GM23338 (cell line): Measurements from ENCODE around the gene VEGFA. TPM values are rescaled to one million over a fixed set of nuclear protein-coding genes. Genes with fewer than 3 reads are reported as not detected.

Source experiments
- ATAC-seq: fragments of 200-7000 bp; cut with Tn5 transposase; 3 replicates; pipeline ENCODE4 v1.9.1; 2020
- DNase-seq: peaks from one replicate; pipeline ENCODE4 v3.0.0-alpha.2; 2015; ENCODE audit warnings: low spot score
- H2AFZ ChIP-seq: fragments of 200-600 bp; sonication (generic); 2 replicates; pipeline ENCODE4 v1.8.0; 2016; ENCODE audit warnings: antibody characterized with exemption, mild to moderate bottlenecking, moderate library complexity
- H3F3A ChIP-seq: fragments of 200-600 bp; sonication (generic); replicated peaks from 2 replicates; pipeline ENCODE4 v1.8.0; 2017; ENCODE audit warnings: antibody characterized with exemption, mixed run types, low read depth
- H3K27ac ChIP-seq: fragments of 200-600 bp; sonication (generic); 2 replicates; pipeline ENCODE4 v1.6.1; 2016; ENCODE audit warnings: low read depth
- H3K27me3 ChIP-seq: fragments of 200-600 bp; sonication (generic); 2 replicates; pipeline ENCODE4 v1.8.0; 2016; ENCODE audit warnings: mild to moderate bottlenecking, mixed run types, moderate library complexity; ENCODE audit not compliant: insufficient read depth
- H3K36me3 ChIP-seq: fragments of 200-600 bp; sonication (generic); 2 replicates; pipeline ENCODE4 v1.8.0; 2016; ENCODE audit warnings: mild to moderate bottlenecking; ENCODE audit not compliant: insufficient read depth
- H3K4me1 ChIP-seq: fragments of 200-600 bp; sonication (generic); 2 replicates; pipeline ENCODE4 v1.8.0; 2016; ENCODE audit warnings: mild to moderate bottlenecking, moderate library complexity; ENCODE audit not compliant: insufficient read depth
- H3K4me2 ChIP-seq: fragments of 200-600 bp; sonication (generic); 2 replicates; pipeline ENCODE4 v1.7.1; 2017; ENCODE audit warnings: mixed run types
- H3K4me3 ChIP-seq: fragments of 200-600 bp; sonication (generic); 2 replicates; pipeline ENCODE4 v1.6.1; 2016; ENCODE audit warnings: mixed run types
- H3K79me2 ChIP-seq: fragments of 200-600 bp; sonication (generic); replicated peaks from 2 replicates; pipeline ENCODE4 v1.8.0; 2017; ENCODE audit warnings: mild to moderate bottlenecking; ENCODE audit not compliant: insufficient read depth
- H3K9me2 ChIP-seq: fragments of 200-600 bp; sonication (generic); 2 replicates; pipeline ENCODE4 v1.8.0; 2017; ENCODE audit not compliant: insufficient read depth
- H4K20me1 ChIP-seq: fragments of 200-600 bp; sonication (generic); replicated peaks from 2 replicates; pipeline ENCODE4 v1.8.0; 2017; ENCODE audit warnings: mild to moderate bottlenecking; ENCODE audit not compliant: insufficient read depth
- H3K27ac Mint-ChIP-seq: 2 replicates; pipeline ENCODE4 v1.8.0; 2020; ENCODE audit warnings: inconsistent platforms, mild to moderate bottlenecking, moderate library complexity, mixed read lengths
- H3K27me3 Mint-ChIP-seq: 3 replicates; pipeline ENCODE4 v1.8.0; 2022; ENCODE audit warnings: low read depth, mild to moderate bottlenecking, moderate library complexity, mixed read lengths, inconsistent platforms; ENCODE audit not compliant: insufficient read depth, poor library complexity
- H3K36me3 Mint-ChIP-seq: 3 replicates; pipeline ENCODE4 v1.8.0; 2021; ENCODE audit warnings: low read depth, mild to moderate bottlenecking, inconsistent platforms, moderate library complexity, mixed read lengths
- H3K4me1 Mint-ChIP-seq: 3 replicates; pipeline ENCODE4 v1.8.0; 2020; ENCODE audit warnings: mild to moderate bottlenecking, inconsistent platforms, mixed read lengths
- H3K4me3 Mint-ChIP-seq: 3 replicates; pipeline ENCODE4 v1.8.0; 2021; ENCODE audit warnings: moderate library complexity, mild to moderate bottlenecking, inconsistent platforms, mixed read lengths
- H3K9me3 Mint-ChIP-seq: 3 replicates; pipeline ENCODE4 v1.8.0; 2020; ENCODE audit warnings: moderate library complexity, mild to moderate bottlenecking, inconsistent platforms, mixed read lengths
- CREB1 ChIP-seq: fragments of 250-450 bp; sonication (Bioruptor Pico); IDR thresholded peaks from 2 replicates; pipeline ENCODE4 v1.5.0; 2020; ENCODE audit warnings: low read depth, mild to moderate bottlenecking, moderate library complexity
- EZH2 ChIP-seq: fragments of 200-600 bp; sonication (generic); IDR thresholded peaks from one replicate; pipeline ENCODE4 v1.8.0; 2017; ENCODE audit warnings: antibody characterized with exemption, mild to moderate bottlenecking, low read depth; ENCODE audit not compliant: unreplicated experiment
- EZH2phosphoT487 ChIP-seq: fragments of 200-600 bp; sonication (generic); IDR thresholded peaks from one replicate; pipeline ENCODE4 v1.8.1; 2018; ENCODE audit warnings: antibody characterized with exemption; ENCODE audit not compliant: unreplicated experiment
- JUNB ChIP-seq: IDR thresholded peaks from one replicate; pipeline ENCODE4 v1.6.1; 2016; ENCODE audit warnings: antibody characterized with exemption; ENCODE audit not compliant: unreplicated experiment
- NANOG ChIP-seq: IDR thresholded peaks from 2 replicates; pipeline ENCODE4 v1.6.1; 2016; ENCODE audit warnings: antibody characterized with exemption, borderline replicate concordance
- POLR2AphosphoS5 ChIP-seq: IDR thresholded peaks from 2 replicates; pipeline ENCODE4 v1.6.1; 2016; ENCODE audit warnings: antibody characterized with exemption, low read depth
- STAT1 ChIP-seq: IDR thresholded peaks from one replicate; pipeline ENCODE4 v1.6.1; 2016; ENCODE audit warnings: antibody characterized with exemption; ENCODE audit not compliant: unreplicated experiment
- ZNF114 ChIP-seq: fragments of 250-450 bp; sonication (Bioruptor Pico); IDR thresholded peaks from 2 replicates; pipeline ENCODE4 v1.5.0; 2020; ENCODE audit warnings: mild to moderate bottlenecking, moderate library complexity
- ZNF331 ChIP-seq: fragments of 250-450 bp; sonication (Bioruptor Pico); IDR thresholded peaks from 2 replicates; pipeline ENCODE4 v1.5.0; 2020; ENCODE audit warnings: low read depth, mild to moderate bottlenecking, moderate library complexity
- polyA plus RNA-seq: library from polyadenylated mRNA; unstranded; fragments of >200 nt; fragmentation: Nextera tagmentation; extraction: Ambion mirVana; gene quantifications from 2 replicates; pipeline ENCODE4 v1.2.1, GENCODE V29; 2016
- total RNA-seq: library from RNA; depleted of rRNA; stranded (reverse); fragments of >200 nt; shearing (Covaris generic); gene quantifications from 2 replicates; pipeline ENCODE4 v1.2.3, GENCODE V29; 2014
- TF ChIP-seq, protein P1 (sequence below): IDR thresholded peaks from one replicate; pipeline ENCODE4 v1.6.1; 2018; ENCODE audit warnings: antibody characterized with exemption; ENCODE audit not compliant: unreplicated experiment
- TF ChIP-seq, protein P2 (sequence below), 2 experiments: fragments of 200-600 bp in 1 of 2; sonication (generic) in 1 of 2; conservative IDR thresholded peaks; 2 replicates each; pipeline versions ENCODE4 v1.5.1 to v1.6.1; 2016 to 2017; ENCODE audit warnings: antibody characterized with exemption in 2 of 2, low read depth in 2 of 2, mild to moderate bottlenecking in 2 of 2, moderate library complexity in 1 of 2
- TF ChIP-seq, protein P3 (sequence below): fragments of 250-450 bp; sonication (Bioruptor Pico); IDR thresholded peaks from 2 replicates; pipeline ENCODE4 v1.5.0; 2020; ENCODE audit warnings: mild to moderate bottlenecking, moderate library complexity
- TF ChIP-seq, protein P4 (sequence below): IDR thresholded peaks from 2 replicates; pipeline ENCODE4 v1.6.1; 2016; ENCODE audit warnings: antibody characterized with exemption

The VEGFA gene
- total and polyA plus RNA-seq, 2 experiments from 2014 or later, result 10.9 to 61.1 TPM

DNA sequence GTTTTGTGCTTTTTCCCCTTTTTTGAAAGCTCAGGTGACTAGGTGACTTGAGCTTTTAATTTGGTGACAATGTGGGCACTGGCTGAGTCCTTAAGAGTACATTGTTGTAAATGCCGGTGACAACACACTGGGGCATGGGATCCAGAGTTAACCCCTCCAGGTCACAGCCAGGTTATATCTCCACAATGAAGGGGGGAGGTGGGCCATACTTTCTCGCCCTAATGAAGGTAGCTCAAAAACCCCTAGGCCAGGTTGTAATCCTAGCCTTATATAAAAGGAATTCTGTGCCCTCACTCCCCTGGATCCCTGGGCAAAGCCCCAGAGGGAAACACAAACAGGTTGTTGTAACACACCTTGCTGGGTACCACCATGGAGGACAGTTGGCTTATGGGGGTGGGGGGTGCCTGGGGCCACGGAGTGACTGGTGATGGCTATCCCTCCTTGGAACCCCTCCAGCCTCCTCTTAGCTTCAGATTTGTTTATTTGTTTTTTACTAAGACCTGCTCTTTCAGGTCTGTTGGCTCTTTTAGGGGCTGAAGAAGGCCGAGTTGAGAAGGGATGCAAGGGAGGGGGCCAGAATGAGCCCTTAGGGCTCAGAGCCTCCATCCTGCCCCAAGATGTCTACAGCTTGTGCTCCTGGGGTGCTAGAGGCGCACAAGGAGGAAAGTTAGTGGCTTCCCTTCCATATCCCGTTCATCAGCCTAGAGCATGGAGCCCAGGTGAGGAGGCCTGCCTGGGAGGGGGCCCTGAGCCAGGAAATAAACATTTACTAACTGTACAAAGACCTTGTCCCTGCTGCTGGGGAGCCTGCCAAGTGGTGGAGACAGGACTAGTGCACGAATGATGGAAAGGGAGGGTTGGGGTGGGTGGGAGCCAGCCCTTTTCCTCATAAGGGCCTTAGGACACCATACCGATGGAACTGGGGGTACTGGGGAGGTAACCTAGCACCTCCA lies 2.2 kb upstream of the VEGFA start:
- ATAC-seq, result no peak
- Histone ChIP-seq H3K4me1 (peaks cover 23% of the 10 kb centered on the region), H3K36me3 (no peaks in the 10 kb centered on the region), H3K4me3 (no peak overlapping the region), H3F3A (no peaks in the 10 kb centered on the region), H2AFZ (peak overlapping the region; percentile 94), H3K79me2 (peaks cover 17% of the 10 kb centered on the region), H3K27me3 (no peaks in the 10 kb centered on the region), H3K4me2 (peak overlapping the region; percentile 60; the same call in 1 of the 2 replicates), H3K27ac (no peak overlapping the region), H4K20me1 (no peaks in the 10 kb centered on the region), H3K9me2 (0 out of 2 replicates have a peak, but pooled peaks cover 3% of the 10 kb centered on the region)
- no peak for DNase-seq
- peaks cover 10% of the 10 kb centered on the region; the same call in 2 of the 3 replicates for H3K36me3 Mint-ChIP-seq
- TF ChIP-seq JUNB (no peak), CREB1 (CRISPR knock-in tag) (no peak), EZH2 (no peak), POLR2AphosphoS5 (no peak), NANOG (no peak), ZNF114 (CRISPR knock-in tag) (no peak), ZNF331 (CRISPR knock-in tag) (no peak), STAT1 (no peak), EZH2phosphoT487 (no peak)
- TF ChIP-seq, protein P1, sequence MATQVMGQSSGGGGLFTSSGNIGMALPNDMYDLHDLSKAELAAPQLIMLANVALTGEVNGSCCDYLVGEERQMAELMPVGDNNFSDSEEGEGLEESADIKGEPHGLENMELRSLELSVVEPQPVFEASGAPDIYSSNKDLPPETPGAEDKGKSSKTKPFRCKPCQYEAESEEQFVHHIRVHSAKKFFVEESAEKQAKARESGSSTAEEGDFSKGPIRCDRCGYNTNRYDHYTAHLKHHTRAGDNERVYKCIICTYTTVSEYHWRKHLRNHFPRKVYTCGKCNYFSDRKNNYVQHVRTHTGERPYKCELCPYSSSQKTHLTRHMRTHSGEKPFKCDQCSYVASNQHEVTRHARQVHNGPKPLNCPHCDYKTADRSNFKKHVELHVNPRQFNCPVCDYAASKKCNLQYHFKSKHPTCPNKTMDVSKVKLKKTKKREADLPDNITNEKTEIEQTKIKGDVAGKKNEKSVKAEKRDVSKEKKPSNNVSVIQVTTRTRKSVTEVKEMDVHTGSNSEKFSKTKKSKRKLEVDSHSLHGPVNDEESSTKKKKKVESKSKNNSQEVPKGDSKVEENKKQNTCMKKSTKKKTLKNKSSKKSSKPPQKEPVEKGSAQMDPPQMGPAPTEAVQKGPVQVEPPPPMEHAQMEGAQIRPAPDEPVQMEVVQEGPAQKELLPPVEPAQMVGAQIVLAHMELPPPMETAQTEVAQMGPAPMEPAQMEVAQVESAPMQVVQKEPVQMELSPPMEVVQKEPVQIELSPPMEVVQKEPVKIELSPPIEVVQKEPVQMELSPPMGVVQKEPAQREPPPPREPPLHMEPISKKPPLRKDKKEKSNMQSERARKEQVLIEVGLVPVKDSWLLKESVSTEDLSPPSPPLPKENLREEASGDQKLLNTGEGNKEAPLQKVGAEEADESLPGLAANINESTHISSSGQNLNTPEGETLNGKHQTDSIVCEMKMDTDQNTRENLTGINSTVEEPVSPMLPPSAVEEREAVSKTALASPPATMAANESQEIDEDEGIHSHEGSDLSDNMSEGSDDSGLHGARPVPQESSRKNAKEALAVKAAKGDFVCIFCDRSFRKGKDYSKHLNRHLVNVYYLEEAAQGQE, result no peak
- TF ChIP-seq, protein P2, sequence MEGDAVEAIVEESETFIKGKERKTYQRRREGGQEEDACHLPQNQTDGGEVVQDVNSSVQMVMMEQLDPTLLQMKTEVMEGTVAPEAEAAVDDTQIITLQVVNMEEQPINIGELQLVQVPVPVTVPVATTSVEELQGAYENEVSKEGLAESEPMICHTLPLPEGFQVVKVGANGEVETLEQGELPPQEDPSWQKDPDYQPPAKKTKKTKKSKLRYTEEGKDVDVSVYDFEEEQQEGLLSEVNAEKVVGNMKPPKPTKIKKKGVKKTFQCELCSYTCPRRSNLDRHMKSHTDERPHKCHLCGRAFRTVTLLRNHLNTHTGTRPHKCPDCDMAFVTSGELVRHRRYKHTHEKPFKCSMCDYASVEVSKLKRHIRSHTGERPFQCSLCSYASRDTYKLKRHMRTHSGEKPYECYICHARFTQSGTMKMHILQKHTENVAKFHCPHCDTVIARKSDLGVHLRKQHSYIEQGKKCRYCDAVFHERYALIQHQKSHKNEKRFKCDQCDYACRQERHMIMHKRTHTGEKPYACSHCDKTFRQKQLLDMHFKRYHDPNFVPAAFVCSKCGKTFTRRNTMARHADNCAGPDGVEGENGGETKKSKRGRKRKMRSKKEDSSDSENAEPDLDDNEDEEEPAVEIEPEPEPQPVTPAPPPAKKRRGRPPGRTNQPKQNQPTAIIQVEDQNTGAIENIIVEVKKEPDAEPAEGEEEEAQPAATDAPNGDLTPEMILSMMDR (conservative IDR thresholded peaks at IDR 0.05; ENCODE audit: low read depth in 2 of 2), result no peak
- TF ChIP-seq, protein P3, sequence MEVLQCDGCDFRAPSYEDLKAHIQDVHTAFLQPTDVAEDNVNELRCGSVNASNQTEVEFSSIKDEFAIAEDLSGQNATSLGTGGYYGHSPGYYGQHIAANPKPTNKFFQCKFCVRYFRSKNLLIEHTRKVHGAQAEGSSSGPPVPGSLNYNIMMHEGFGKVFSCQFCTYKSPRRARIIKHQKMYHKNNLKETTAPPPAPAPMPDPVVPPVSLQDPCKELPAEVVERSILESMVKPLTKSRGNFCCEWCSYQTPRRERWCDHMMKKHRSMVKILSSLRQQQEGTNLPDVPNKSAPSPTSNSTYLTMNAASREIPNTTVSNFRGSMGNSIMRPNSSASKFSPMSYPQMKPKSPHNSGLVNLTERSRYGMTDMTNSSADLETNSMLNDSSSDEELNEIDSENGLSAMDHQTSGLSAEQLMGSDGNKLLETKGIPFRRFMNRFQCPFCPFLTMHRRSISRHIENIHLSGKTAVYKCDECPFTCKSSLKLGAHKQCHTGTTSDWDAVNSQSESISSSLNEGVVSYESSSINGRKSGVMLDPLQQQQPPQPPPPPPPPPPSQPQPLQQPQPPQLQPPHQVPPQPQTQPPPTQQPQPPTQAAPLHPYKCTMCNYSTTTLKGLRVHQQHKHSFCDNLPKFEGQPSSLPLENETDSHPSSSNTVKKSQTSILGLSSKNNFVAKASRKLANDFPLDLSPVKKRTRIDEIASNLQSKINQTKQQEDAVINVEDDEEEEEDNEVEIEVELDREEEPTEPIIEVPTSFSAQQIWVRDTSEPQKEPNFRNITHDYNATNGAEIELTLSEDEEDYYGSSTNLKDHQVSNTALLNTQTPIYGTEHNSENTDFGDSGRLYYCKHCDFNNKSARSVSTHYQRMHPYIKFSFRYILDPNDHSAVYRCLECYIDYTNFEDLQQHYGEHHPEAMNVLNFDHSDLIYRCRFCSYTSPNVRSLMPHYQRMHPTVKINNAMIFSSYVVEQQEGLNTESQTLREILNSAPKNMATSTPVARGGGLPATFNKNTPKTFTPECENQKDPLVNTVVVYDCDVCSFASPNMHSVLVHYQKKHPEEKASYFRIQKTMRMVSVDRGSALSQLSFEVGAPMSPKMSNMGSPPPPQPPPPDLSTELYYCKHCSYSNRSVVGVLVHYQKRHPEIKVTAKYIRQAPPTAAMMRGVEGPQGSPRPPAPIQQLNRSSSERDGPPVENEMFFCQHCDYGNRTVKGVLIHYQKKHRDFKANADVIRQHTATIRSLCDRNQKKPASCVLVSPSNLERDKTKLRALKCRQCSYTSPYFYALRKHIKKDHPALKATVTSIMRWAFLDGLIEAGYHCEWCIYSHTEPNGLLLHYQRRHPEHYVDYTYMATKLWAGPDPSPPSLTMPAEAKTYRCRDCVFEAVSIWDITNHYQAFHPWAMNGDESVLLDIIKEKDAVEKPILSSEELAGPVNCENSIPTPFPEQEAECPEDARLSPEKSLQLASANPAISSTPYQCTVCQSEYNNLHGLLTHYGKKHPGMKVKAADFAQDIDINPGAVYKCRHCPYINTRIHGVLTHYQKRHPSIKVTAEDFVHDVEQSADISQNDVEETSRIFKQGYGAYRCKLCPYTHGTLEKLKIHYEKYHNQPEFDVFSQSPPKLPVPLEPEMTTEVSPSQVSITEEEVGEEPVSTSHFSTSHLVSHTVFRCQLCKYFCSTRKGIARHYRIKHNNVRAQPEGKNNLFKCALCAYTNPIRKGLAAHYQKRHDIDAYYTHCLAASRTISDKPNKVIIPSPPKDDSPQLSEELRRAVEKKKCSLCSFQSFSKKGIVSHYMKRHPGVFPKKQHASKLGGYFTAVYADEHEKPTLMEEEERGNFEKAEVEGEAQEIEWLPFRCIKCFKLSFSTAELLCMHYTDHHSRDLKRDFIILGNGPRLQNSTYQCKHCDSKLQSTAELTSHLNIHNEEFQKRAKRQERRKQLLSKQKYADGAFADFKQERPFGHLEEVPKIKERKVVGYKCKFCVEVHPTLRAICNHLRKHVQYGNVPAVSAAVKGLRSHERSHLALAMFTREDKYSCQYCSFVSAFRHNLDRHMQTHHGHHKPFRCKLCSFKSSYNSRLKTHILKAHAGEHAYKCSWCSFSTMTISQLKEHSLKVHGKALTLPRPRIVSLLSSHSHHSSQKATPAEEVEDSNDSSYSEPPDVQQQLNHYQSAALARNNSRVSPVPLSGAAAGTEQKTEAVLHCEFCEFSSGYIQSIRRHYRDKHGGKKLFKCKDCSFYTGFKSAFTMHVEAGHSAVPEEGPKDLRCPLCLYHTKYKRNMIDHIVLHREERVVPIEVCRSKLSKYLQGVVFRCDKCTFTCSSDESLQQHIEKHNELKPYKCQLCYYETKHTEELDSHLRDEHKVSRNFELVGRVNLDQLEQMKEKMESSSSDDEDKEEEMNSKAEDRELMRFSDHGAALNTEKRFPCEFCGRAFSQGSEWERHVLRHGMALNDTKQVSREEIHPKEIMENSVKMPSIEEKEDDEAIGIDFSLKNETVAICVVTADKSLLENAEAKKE, result no peak
- TF ChIP-seq, protein P4, sequence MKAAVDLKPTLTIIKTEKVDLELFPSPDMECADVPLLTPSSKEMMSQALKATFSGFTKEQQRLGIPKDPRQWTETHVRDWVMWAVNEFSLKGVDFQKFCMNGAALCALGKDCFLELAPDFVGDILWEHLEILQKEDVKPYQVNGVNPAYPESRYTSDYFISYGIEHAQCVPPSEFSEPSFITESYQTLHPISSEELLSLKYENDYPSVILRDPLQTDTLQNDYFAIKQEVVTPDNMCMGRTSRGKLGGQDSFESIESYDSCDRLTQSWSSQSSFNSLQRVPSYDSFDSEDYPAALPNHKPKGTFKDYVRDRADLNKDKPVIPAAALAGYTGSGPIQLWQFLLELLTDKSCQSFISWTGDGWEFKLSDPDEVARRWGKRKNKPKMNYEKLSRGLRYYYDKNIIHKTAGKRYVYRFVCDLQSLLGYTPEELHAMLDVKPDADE, result no peak
- H3K9me3 Mint-ChIP-seq, result peaks cover 3% of the 10 kb centered on the region; the same call in 1 of the 3 replicates
- peaks cover 22% of the 10 kb centered on the region for H3K4me1 Mint-ChIP-seq
- no peak overlapping the region for H3K4me3 Mint-ChIP-seq
- H3K27me3 Mint-ChIP-seq, result peaks cover 27% of the 10 kb centered on the region
- no peak overlapping the region for H3K27ac Mint-ChIP-seq
